ENCODE results near the gene MAPK8IP3. TPM values are rescaled to one million over a fixed set of nuclear protein-coding genes. Genes with fewer than 3 reads are reported as not detected.

Gene MAPK8IP3
- total and polyA plus RNA-seq, 2 donors from 2014 or later: 10.6 to 67.7 TPM

DNA sequence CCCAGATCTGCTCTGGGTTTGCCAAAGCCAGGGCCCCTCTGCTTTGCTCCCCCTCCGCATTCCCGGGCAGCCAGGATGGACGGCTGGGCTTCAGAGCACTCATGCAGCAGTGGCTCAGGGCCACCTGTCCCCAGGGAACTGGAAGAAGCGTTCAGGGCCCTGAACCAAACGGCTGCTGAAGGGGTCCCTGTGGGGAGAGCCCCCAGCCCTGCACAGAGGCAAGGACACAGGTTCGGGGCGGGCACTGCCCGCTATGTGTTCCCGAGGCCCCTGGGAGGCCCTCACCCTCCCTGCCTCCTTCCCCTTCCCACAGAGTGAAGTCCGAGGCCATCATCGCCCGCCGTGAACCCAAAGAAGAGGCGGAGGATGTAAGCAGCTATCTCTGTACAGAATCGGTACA is 54.9 kb downstream of the MAPK8IP3 start:
- Histone ChIP-seq H3K27me3 (ENCODE audit: control insufficient read depth, insufficient read depth, low read length) (no peaks in the 10 kb centered on the region), H3K9ac (ENCODE audit: low read length in 3 of 3) (no peak overlapping the region), H3K9me3 (ENCODE audit: control insufficient read depth in 2 of 3, insufficient read depth in 1 of 3, low read length in 3 of 3) (no peaks in the 10 kb centered on the region), H3K27ac (ENCODE audit: low read depth in 2 of 2, low read length in 2 of 2) (no peak overlapping the region), H3K4me3 (ENCODE audit: low read length in 3 of 3) (no peak overlapping the region), H3K36me3 (ENCODE audit: control insufficient read depth in 2 of 3, insufficient read depth in 3 of 3, low read length in 3 of 3) (peaks cover 0 to 14% (median 6%) of the 10 kb centered on the region in 3 donors), H3K4me1 (ENCODE audit: control insufficient read depth in 2 of 3, insufficient read depth in 2 of 3, low read depth in 1 of 3, low read length in 3 of 3) (no peaks in the 10 kb centered on the region)
- FAIRE-seq (no peak), DNase-seq (no peak)
- intact Hi-C loops (cut with DNase I): no loop called here
- TF ChIP-seq, protein P1, sequence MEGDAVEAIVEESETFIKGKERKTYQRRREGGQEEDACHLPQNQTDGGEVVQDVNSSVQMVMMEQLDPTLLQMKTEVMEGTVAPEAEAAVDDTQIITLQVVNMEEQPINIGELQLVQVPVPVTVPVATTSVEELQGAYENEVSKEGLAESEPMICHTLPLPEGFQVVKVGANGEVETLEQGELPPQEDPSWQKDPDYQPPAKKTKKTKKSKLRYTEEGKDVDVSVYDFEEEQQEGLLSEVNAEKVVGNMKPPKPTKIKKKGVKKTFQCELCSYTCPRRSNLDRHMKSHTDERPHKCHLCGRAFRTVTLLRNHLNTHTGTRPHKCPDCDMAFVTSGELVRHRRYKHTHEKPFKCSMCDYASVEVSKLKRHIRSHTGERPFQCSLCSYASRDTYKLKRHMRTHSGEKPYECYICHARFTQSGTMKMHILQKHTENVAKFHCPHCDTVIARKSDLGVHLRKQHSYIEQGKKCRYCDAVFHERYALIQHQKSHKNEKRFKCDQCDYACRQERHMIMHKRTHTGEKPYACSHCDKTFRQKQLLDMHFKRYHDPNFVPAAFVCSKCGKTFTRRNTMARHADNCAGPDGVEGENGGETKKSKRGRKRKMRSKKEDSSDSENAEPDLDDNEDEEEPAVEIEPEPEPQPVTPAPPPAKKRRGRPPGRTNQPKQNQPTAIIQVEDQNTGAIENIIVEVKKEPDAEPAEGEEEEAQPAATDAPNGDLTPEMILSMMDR (IDR thresholded peaks at IDR 0.05; ENCODE audit: borderline replicate concordance, extremely low read depth, insufficient read depth): no peak

DNA sequence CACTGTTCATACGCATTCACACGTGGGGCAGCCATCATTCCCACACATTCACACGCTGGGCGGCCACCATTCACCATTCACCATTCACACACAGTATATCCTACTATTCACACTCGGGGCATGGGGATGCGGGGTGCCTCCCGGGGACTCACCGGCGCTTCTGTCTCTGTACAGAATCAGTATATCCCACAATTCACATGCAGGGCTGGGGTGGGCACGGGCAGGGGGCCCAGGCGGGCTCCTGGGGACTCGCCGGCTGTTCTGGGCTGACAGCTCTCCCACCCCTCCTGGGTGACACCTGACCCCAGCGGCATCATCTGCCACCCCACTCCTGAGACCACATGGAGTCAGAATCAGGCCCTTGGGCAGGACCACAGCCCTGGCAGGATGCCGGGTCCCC is 55.8 kb downstream of the MAPK8IP3 start:
- Histone ChIP-seq H3K4me3 (ENCODE audit: low read length in 3 of 3) (no peak overlapping the region), H3K27me3 (ENCODE audit: control insufficient read depth, insufficient read depth, low read length) (no peaks in the 10 kb centered on the region), H3K4me1 (ENCODE audit: control insufficient read depth in 2 of 3, insufficient read depth in 2 of 3, low read depth in 1 of 3, low read length in 3 of 3) (no peaks in the 10 kb centered on the region), H3K27ac (ENCODE audit: low read depth in 2 of 2, low read length in 2 of 2) (no peak overlapping the region), H3K9me3 (ENCODE audit: control insufficient read depth in 2 of 3, insufficient read depth in 1 of 3, low read length in 3 of 3) (no peaks in the 10 kb centered on the region), H3K36me3 (ENCODE audit: control insufficient read depth in 2 of 3, insufficient read depth in 3 of 3, low read length in 3 of 3) (peaks cover 0 to 14% (median 6%) of the 10 kb centered on the region in 3 donors), H3K9ac (ENCODE audit: low read length in 3 of 3) (no peak overlapping the region)
- no peak for DNase-seq
- TF ChIP-seq, protein P1 (IDR thresholded peaks at IDR 0.05; ENCODE audit: borderline replicate concordance, extremely low read depth, insufficient read depth): no peak
- no peak for FAIRE-seq
- intact Hi-C loops (cut with DNase I): no loop called here

- Histone ChIP-seq H3K27ac (ENCODE audit: low read depth in 2 of 2, low read length in 2 of 2) (no peak overlapping the region), H3K4me3 (ENCODE audit: low read length in 3 of 3) (no peak overlapping the region), H3K9me3 (ENCODE audit: control insufficient read depth in 2 of 3, insufficient read depth in 1 of 3, low read length in 3 of 3) (no peaks in the 10 kb centered on the region), H3K4me1 (ENCODE audit: control insufficient read depth in 2 of 3, insufficient read depth in 2 of 3, low read depth in 1 of 3, low read length in 3 of 3) (no peaks in the 10 kb centered on the region), H3K27me3 (ENCODE audit: control insufficient read depth, insufficient read depth, low read length) (no peaks in the 10 kb centered on the region), H3K9ac (ENCODE audit: low read length in 3 of 3) (no peak overlapping the region), H3K36me3 (ENCODE audit: control insufficient read depth in 2 of 3, insufficient read depth in 3 of 3, low read length in 3 of 3) (peaks cover 0 to 14% (median 9%) of the 10 kb centered on the region in 3 donors)
- peak in 4 of 5 donors; percentile 4 to 52 (median 27) for DNase-seq
- TF ChIP-seq, protein P1 (IDR thresholded peaks at IDR 0.05; ENCODE audit: borderline replicate concordance, extremely low read depth, insufficient read depth): no peak
- FAIRE-seq: no peak
- intact Hi-C loops (cut with DNase I): no loop called here
Observed at GRCh38 chr16:1762196-1762878, 56.3 kb downstream of the MAPK8IP3 start.

All from kidney (tissue), 14 donors.